Keratinocyte (primary cell): ENCODE data around the gene FARP1. TPM values are rescaled to one million over a fixed set of nuclear protein-coding genes. Genes with fewer than 3 reads are reported as not detected.

Experiments used
- DNase-seq: peaks from one replicate; pipeline ENCODE4 v3.0.0-alpha.2; 2011; ENCODE audit warnings: low read depth, missing footprints, low spot score
- FAIRE-seq: peaks from 2 replicates; lab custom pipeline; 2011; peaks lifted over from hg19 to GRCh38; lab: Jason Lieb, UNC
- H2AFZ ChIP-seq: 2 replicates; pipeline ENCODE4 v1.6.0; 2012; ENCODE audit warnings: low read length, control low read depth, inconsistent platforms; ENCODE audit not compliant: control insufficient read depth
- H3K27ac ChIP-seq: 2 replicates; pipeline ENCODE4 v1.5.1; 2011; ENCODE audit warnings: low read length; ENCODE audit not compliant: control insufficient read depth, insufficient read depth
- H3K27me3 ChIP-seq: 3 replicates; pipeline ENCODE4 v1.6.0; 2011; ENCODE audit warnings: low read length; ENCODE audit not compliant: control insufficient read depth, insufficient read depth; ENCODE audit errors: extremely low read depth
- H3K36me3 ChIP-seq, 2 experiments: 2 replicates in 1 of 2; 3 replicates in 1 of 2; pipeline ENCODE4 v1.5.1; 2011; ENCODE audit warnings: low read length in 2 of 2, mild to moderate bottlenecking in 1 of 2; ENCODE audit not compliant: control insufficient read depth in 2 of 2, insufficient read depth in 2 of 2; ENCODE audit errors: extremely low read depth in 1 of 2
- H3K4me1 ChIP-seq: 3 replicates; pipeline ENCODE4 v1.5.1; 2011; ENCODE audit warnings: low read length; ENCODE audit not compliant: control insufficient read depth, insufficient read depth; ENCODE audit errors: extremely low read depth
- H3K4me2 ChIP-seq: 3 replicates; pipeline ENCODE4 v1.6.0; 2011; ENCODE audit warnings: low read depth, low read length; ENCODE audit not compliant: control insufficient read depth, insufficient read depth; ENCODE audit errors: extremely low read depth
- H3K4me3 ChIP-seq, 3 experiments: fragments of 200-600 bp in 1 of 3; sonication (generic) in 1 of 3; 2 replicates in 2 of 3; 3 replicates in 1 of 3; pipeline ENCODE4 v1.5.1; 2011 to 2016; ENCODE audit warnings: low read length in 3 of 3, mild to moderate bottlenecking in 3 of 3, control low read depth in 2 of 3, inconsistent platforms in 1 of 3, low read depth in 1 of 3, mixed read lengths in 1 of 3, mixed run types in 1 of 3, moderate library complexity in 1 of 3; ENCODE audit not compliant: control insufficient read depth in 2 of 3, insufficient read depth in 2 of 3; ENCODE audit errors: extremely low read depth in 1 of 3
- H3K79me2 ChIP-seq: 2 replicates; pipeline ENCODE4 v1.6.0; 2012; ENCODE audit warnings: low read length; ENCODE audit not compliant: control insufficient read depth, insufficient read depth
- H3K9ac ChIP-seq: 3 replicates; pipeline ENCODE4 v1.6.0; 2011; ENCODE audit warnings: low read length; ENCODE audit not compliant: control insufficient read depth, insufficient read depth; ENCODE audit errors: extremely low read depth
- H3K9me1 ChIP-seq: 3 replicates; pipeline ENCODE4 v1.6.0; 2011; ENCODE audit warnings: low read length; ENCODE audit not compliant: control insufficient read depth, insufficient read depth; ENCODE audit errors: extremely low read depth
- H3K9me3 ChIP-seq: 2 replicates; pipeline ENCODE4 v1.5.1; 2012; ENCODE audit warnings: low read depth, low read length; ENCODE audit not compliant: control insufficient read depth
- H4K20me1 ChIP-seq: 3 replicates; pipeline ENCODE4 v1.6.0; 2011; ENCODE audit warnings: low read length; ENCODE audit not compliant: control insufficient read depth, insufficient read depth; ENCODE audit errors: extremely low read depth
- EZH2 ChIP-seq: IDR thresholded peaks from one replicate; pipeline ENCODE4 v1.6.1; 2012; ENCODE audit warnings: inconsistent platforms, mild to moderate bottlenecking, low read length, moderate library complexity
- dilution Hi-C: fragments of 300-500 bp; cut with MboI; formaldehyde crosslinking; loops from one replicate; pipeline ENCODE4 v1.7.0; 2020; ENCODE audit warnings: low sequenced_read_pairs; ENCODE audit not compliant: extremely low pct_ligation_motif_present
- polyA plus RNA-seq, 5 experiments: library from polyadenylated mRNA; depleted of rRNA in 3 of 5; stranded (reverse) in 3 of 5; stranded (forward) in 1 of 5; unstranded in 1 of 5; fragments of >200 nt; gene quantifications; 1 replicate in 1 of 5; 2 replicates in 3 of 5; 3 replicates in 1 of 5; pipeline versions ENCODE4 v1.2.1 to v1.2.3, GENCODE V29; 2011 to 2012; ENCODE audit warnings: missing spikeins in 2 of 5, low read depth in 1 of 5, low replicate concordance in 1 of 5
- TF ChIP-seq, protein P1 (sequence below), 3 experiments: IDR thresholded peaks in 1 of 3; conservative IDR thresholded peaks in 1 of 3; optimal IDR thresholded peaks in 1 of 3; 2 replicates in 2 of 3; 3 replicates in 1 of 3; pipeline versions ENCODE3 to v1.5.1; 2011; ENCODE audit warnings: low read length in 3 of 3, mild to moderate bottlenecking in 3 of 3, moderate library complexity in 2 of 3, control low read depth in 1 of 3, inconsistent platforms in 1 of 3; ENCODE audit not compliant: insufficient read depth in 2 of 3; ENCODE audit errors: extremely low read depth in 1 of 3

Gene FARP1
- polyA plus RNA-seq, 1 donor (not counting 4 experiments of a cell fraction or from before 2014, with no cell fraction given), result 10.3 TPM

DNA sequence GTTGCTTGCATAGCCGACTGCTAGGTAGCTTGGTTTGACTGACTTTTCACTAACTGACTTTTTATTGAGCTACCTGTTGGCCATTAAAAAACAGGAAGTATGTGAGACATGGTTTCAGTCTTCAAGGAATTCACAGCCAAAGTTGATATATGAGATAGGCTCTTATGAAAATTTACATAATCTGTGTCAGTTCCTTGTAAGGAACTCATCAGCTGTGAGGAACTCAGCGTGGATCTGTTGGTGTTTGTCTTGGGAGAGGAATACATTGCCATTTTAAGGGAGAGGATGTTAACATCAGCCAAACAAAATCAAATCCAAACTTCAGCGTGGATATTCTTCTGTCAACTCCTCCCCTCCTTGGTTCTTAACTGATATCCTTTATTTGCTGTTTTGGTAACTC is 32.1 kb downstream of the FARP1 start:
- no peak for DNase-seq
- no peak overlapping the region for H3K27ac ChIP-seq
- no peaks in the 10 kb centered on the region for H3K79me2 ChIP-seq
- no peak for TF ChIP-seq EZH2
- TF ChIP-seq, protein P1, sequence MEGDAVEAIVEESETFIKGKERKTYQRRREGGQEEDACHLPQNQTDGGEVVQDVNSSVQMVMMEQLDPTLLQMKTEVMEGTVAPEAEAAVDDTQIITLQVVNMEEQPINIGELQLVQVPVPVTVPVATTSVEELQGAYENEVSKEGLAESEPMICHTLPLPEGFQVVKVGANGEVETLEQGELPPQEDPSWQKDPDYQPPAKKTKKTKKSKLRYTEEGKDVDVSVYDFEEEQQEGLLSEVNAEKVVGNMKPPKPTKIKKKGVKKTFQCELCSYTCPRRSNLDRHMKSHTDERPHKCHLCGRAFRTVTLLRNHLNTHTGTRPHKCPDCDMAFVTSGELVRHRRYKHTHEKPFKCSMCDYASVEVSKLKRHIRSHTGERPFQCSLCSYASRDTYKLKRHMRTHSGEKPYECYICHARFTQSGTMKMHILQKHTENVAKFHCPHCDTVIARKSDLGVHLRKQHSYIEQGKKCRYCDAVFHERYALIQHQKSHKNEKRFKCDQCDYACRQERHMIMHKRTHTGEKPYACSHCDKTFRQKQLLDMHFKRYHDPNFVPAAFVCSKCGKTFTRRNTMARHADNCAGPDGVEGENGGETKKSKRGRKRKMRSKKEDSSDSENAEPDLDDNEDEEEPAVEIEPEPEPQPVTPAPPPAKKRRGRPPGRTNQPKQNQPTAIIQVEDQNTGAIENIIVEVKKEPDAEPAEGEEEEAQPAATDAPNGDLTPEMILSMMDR (optimal IDR thresholded peaks at IDR 0.05 in 1 of 3, IDR thresholded peaks at IDR 0.05 in 1 of 3, conservative IDR thresholded peaks at IDR 0.05 in 1 of 3; ENCODE audit: extremely low read depth in 1 of 3, insufficient read depth in 2 of 3, low read length in 3 of 3), result no peak
- H3K4me3 ChIP-seq, result no peak overlapping the region
- no peak overlapping the region for H3K4me2 ChIP-seq
- no peaks in the 10 kb centered on the region for H3K9me1 ChIP-seq
- no peak for FAIRE-seq
- H3K36me3 ChIP-seq, result no peaks in the 10 kb centered on the region
- dilution Hi-C loops, result no loop called here
- peaks cover 3% of the 10 kb centered on the region for H3K4me1 ChIP-seq
- H2AFZ ChIP-seq, result no peak overlapping the region
- H3K27me3 ChIP-seq, result no peaks in the 10 kb centered on the region
- no peaks in the 10 kb centered on the region for H4K20me1 ChIP-seq
- no peak overlapping the region for H3K9ac ChIP-seq
- no peaks in the 10 kb centered on the region for H3K9me3 ChIP-seq

DNA sequence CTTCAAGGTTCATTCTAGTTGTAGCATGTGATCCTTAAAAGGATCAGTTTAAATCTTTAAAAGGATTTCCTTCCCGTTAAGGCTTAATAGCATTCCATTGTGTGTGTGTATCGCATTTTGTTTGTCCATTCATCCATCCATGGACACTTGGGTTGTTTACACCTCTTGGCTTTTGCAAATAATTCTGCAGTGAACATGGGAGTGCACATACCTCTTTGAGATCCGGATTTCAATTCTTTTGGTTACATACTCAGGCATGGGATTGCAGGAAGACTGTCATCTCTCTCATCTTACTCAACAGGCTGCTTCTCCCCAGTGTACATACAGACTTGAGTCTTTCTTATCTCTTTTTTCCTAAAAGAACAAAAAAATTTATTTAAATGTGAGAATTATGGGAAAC is 32.9 kb downstream of the FARP1 start:
- TF ChIP-seq, protein P1 (optimal IDR thresholded peaks at IDR 0.05 in 1 of 3, IDR thresholded peaks at IDR 0.05 in 1 of 3, conservative IDR thresholded peaks at IDR 0.05 in 1 of 3; ENCODE audit: extremely low read depth in 1 of 3, insufficient read depth in 2 of 3, low read length in 3 of 3), result no peak
- no peak for TF ChIP-seq EZH2

More for the DNA sequence above, 32.9 kb downstream of the FARP1 start:
- no peaks in the 10 kb centered on the region for H3K27me3 ChIP-seq
- no peak overlapping the region for H3K4me2 ChIP-seq
- DNase-seq (no peak), FAIRE-seq (peak; percentile 29)
- no peaks in the 10 kb centered on the region for H3K36me3 ChIP-seq
- dilution Hi-C loops, result no loop called here
- H3K4me3 ChIP-seq, result no peak overlapping the region
- H2AFZ ChIP-seq, result no peak overlapping the region
- no peak overlapping the region for H3K27ac ChIP-seq
- no peaks in the 10 kb centered on the region for H4K20me1 ChIP-seq
- peaks cover 3% of the 10 kb centered on the region for H3K4me1 ChIP-seq
- H3K9ac ChIP-seq, result no peak overlapping the region
- H3K9me1 ChIP-seq, result no peaks in the 10 kb centered on the region
- H3K79me2 ChIP-seq, result no peaks in the 10 kb centered on the region
- no peaks in the 10 kb centered on the region for H3K9me3 ChIP-seq
